Neuronal stem cell (in vitro differentiated cells): ENCODE results near the gene VWA5B1.
A peak's percentile ranks its signal among the peaks of the same experiment; 100 is the strongest.

ENCODE experiments used
- DNase-seq: peaks from one replicate; pipeline ENCODE4 v3.0.0-alpha.2; 2013; ENCODE audit warnings: low spot score
- H2AFZ ChIP-seq: one replicate; pipeline ENCODE4 v1.6.1; 2013; ENCODE audit warnings: mild to moderate bottlenecking, low read length, inconsistent platforms
- H2AK5ac ChIP-seq: 2 replicates; pipeline ENCODE4 v1.6.1; 2013; ENCODE audit warnings: low read depth, mild to moderate bottlenecking, inconsistent platforms, low read length, moderate library complexity, mixed read lengths
- H2BK120ac ChIP-seq: 2 replicates; pipeline ENCODE4 v1.6.1; 2013; ENCODE audit warnings: low read depth, mild to moderate bottlenecking, inconsistent platforms, low read length, moderate library complexity, mixed read lengths
- H2BK12ac ChIP-seq: one replicate; pipeline ENCODE4 v1.6.1; 2013; ENCODE audit warnings: low read length, inconsistent platforms
- H2BK15ac ChIP-seq: 2 replicates; pipeline ENCODE4 v1.6.1; 2013; ENCODE audit warnings: mild to moderate bottlenecking, low read length, inconsistent platforms, mixed read lengths
- H2BK5ac ChIP-seq: one replicate; pipeline ENCODE4 v1.6.1; 2013; ENCODE audit warnings: inconsistent platforms, mild to moderate bottlenecking, low read length, moderate library complexity
- H3K14ac ChIP-seq: one replicate; pipeline ENCODE4 v1.6.1; 2013; ENCODE audit warnings: low read length, inconsistent platforms
- H3K18ac ChIP-seq: 2 replicates; pipeline ENCODE4 v1.6.1; 2013; ENCODE audit warnings: low read length, inconsistent platforms
- H3K23ac ChIP-seq: 2 replicates; pipeline ENCODE4 v1.6.1; 2013; ENCODE audit warnings: low read depth, mild to moderate bottlenecking, mixed read lengths, low read length, inconsistent platforms; ENCODE audit not compliant: poor library complexity
- H3K27ac ChIP-seq: replicated peaks from 3 replicates; pipeline ENCODE4 v1.5.1; 2013; ENCODE audit warnings: low read length, inconsistent platforms
- H3K27me3 ChIP-seq, 3 experiments: 2 replicates each; pipeline ENCODE4 v1.6.1; 2013; ENCODE audit warnings: low read length in 3 of 3, mild to moderate bottlenecking in 2 of 3, inconsistent platforms in 1 of 3, low read depth in 1 of 3, mixed read lengths in 1 of 3, moderate library complexity in 1 of 3; ENCODE audit not compliant: control insufficient read depth in 3 of 3, insufficient read depth in 3 of 3
- H3K36me3 ChIP-seq, 2 donors: replicated peaks in 1 of 2; 2 replicates each; pipeline ENCODE4 v1.6.1; 2013; ENCODE audit warnings: low read length in 2 of 2; ENCODE audit not compliant: control insufficient read depth in 2 of 2, insufficient read depth in 2 of 2
- H3K4ac ChIP-seq: 2 replicates; pipeline ENCODE4 v1.6.1; 2013; ENCODE audit warnings: inconsistent platforms, mild to moderate bottlenecking, low read length, moderate library complexity
- H3K4me1 ChIP-seq, 2 donors: 1 replicate in 1 of 2; 2 replicates in 1 of 2; pipeline ENCODE4 v1.6.1; 2013; ENCODE audit warnings: low read length in 2 of 2, low read depth in 1 of 2; ENCODE audit not compliant: control insufficient read depth in 2 of 2, insufficient read depth in 1 of 2
- H3K4me2 ChIP-seq: one replicate; pipeline ENCODE4 v1.6.1; 2013; ENCODE audit warnings: mild to moderate bottlenecking, low read length, inconsistent platforms; ENCODE audit not compliant: insufficient read depth, poor library complexity, severe bottlenecking
- H3K4me3 ChIP-seq, 2 donors: 2 replicates each; pipeline ENCODE4 v1.5.1; 2013; ENCODE audit warnings: low read length in 2 of 2, mild to moderate bottlenecking in 2 of 2, inconsistent platforms in 1 of 2, moderate library complexity in 1 of 2
- H3K79me1 ChIP-seq: one replicate; pipeline ENCODE4 v1.6.1; 2013; ENCODE audit warnings: low read depth, mild to moderate bottlenecking, inconsistent platforms, low read length, moderate library complexity
- H3K9ac ChIP-seq: one replicate; pipeline ENCODE4 v1.6.1; 2013; ENCODE audit warnings: mild to moderate bottlenecking, low read depth, low read length, inconsistent platforms; ENCODE audit not compliant: poor library complexity
- H3K9me3 ChIP-seq, 2 donors: replicated peaks in 1 of 2; 2 replicates each; pipeline versions ENCODE3 to v1.6.1; 2013; ENCODE audit warnings: low read length in 2 of 2, mild to moderate bottlenecking in 2 of 2, inconsistent platforms in 1 of 2, low read depth in 1 of 2, mixed read lengths in 1 of 2, moderate library complexity in 1 of 2; ENCODE audit not compliant: control insufficient read depth in 2 of 2, insufficient read depth in 1 of 2
- H4K8ac ChIP-seq: one replicate; pipeline ENCODE4 v1.6.1; 2013; ENCODE audit warnings: low read depth, mild to moderate bottlenecking, inconsistent platforms, low read length, moderate library complexity
- H4K91ac ChIP-seq: one replicate; pipeline ENCODE4 v1.6.1; 2013; ENCODE audit warnings: low read length, low read depth, mild to moderate bottlenecking, inconsistent platforms; ENCODE audit not compliant: poor library complexity
- WGBS, 2 donors: extraction: QIAGEN DNeasy Blood & Tissue Kit; methylation state at CpG; one replicate each; pipeline ENCODE4 v1.1.7; 2013; ENCODE audit warnings: missing lambda C conversion rate in 2 of 2, mixed read lengths in 1 of 2; ENCODE audit not compliant: insufficient read length in 2 of 2, insufficient replicate concordance in 1 of 2; ENCODE audit errors: extremely low coverage in 2 of 2; 5-methylcytosine and 5-hydroxymethylcytosine counted together

Gene VWA5B1

GRCh38 chr1:20276485-20277159 is 14.1 kb upstream of the VWA5B1 start:
- H3K4me1 ChIP-seq = peaks cover 0 to 22% of the 10 kb centered on the region in 2 donors
- no CpG with 5 or more reads among the region's 12 CpGs for WGBS, 2 donors

GRCh38 chr1:20278692-20279130 is 12.0 kb upstream of the VWA5B1 start:
- Histone ChIP-seq H3K9me3 (no peaks in the 10 kb centered on the region), H2BK15ac (no peak overlapping the region), H3K27me3 (peaks cover 0 to 9% (median 0%) of the 10 kb centered on the region in 3 experiments), H2BK120ac (no peak overlapping the region), H3K4me2 (no peak overlapping the region), H3K18ac (peak overlapping the region; percentile 11), H2BK5ac (no peak overlapping the region), H3K79me1 (no peaks in the 10 kb centered on the region), H3K36me3 (no peaks in the 10 kb centered on the region), H3K4me1 (peaks cover 0 to 26% of the 10 kb centered on the region in 2 donors), H3K4ac (no peak overlapping the region), H3K14ac (no peak overlapping the region), H2BK12ac (no peak overlapping the region), H3K27ac (peak overlapping the region; percentile 44), H3K9ac (no peak overlapping the region), H3K4me3 (no peak overlapping the region), H4K91ac (no peak overlapping the region), H2AFZ (no peak overlapping the region), H4K8ac (no peak overlapping the region), H2AK5ac (no peak overlapping the region), H3K23ac (no peak overlapping the region)
- no CpG with 5 or more reads among the region's 4 CpGs for WGBS, 2 donors
- peak; percentile 36 for DNase-seq

More at GRCh38 chr1:20276485-20277159, 14.1 kb upstream of the VWA5B1 start:
- no peak overlapping the region for H3K4me2 ChIP-seq
- no peak overlapping the region for H3K14ac ChIP-seq
- H3K18ac ChIP-seq = peak overlapping the region; percentile 7
- no peaks in the 10 kb centered on the region for H3K36me3 ChIP-seq
- H3K79me1 ChIP-seq = no peaks in the 10 kb centered on the region
- DNase-seq = no peak
- H4K91ac ChIP-seq = no peak overlapping the region
- peak overlapping the region; percentile 59 for H2BK12ac ChIP-seq
- H3K4me3 ChIP-seq = peak overlapping the region in 1 of 2 donors; percentile 8
- H3K23ac ChIP-seq = no peak overlapping the region
- H2BK120ac ChIP-seq = no peak overlapping the region
- H3K27ac ChIP-seq = no peak overlapping the region
- no peak overlapping the region for H2BK5ac ChIP-seq
- no peak overlapping the region for H2AK5ac ChIP-seq
- no peak overlapping the region for H3K4ac ChIP-seq
- H3K9me3 ChIP-seq = no peaks in the 10 kb centered on the region
- H4K8ac ChIP-seq = no peak overlapping the region
- H3K27me3 ChIP-seq = peaks cover 0 to 5% (median 0%) of the 10 kb centered on the region in 3 experiments
- H3K9ac ChIP-seq = no peak overlapping the region
- H2BK15ac ChIP-seq = peak overlapping the region; percentile 23
- no peak overlapping the region for H2AFZ ChIP-seq

- Histone ChIP-seq H3K9ac (no peak overlapping the region), H3K23ac (no peak overlapping the region), H3K27ac (no peak overlapping the region), H4K8ac (no peak overlapping the region), H3K4me1 (peaks cover 0 to 26% of the 10 kb centered on the region in 2 donors), H2BK15ac (no peak overlapping the region), H4K91ac (no peak overlapping the region), H3K36me3 (no peaks in the 10 kb centered on the region), H3K4ac (no peak overlapping the region), H2AK5ac (no peak overlapping the region), H2BK5ac (no peak overlapping the region), H3K4me2 (no peak overlapping the region), H3K18ac (no peak overlapping the region), H2BK120ac (no peak overlapping the region), H3K9me3 (no peaks in the 10 kb centered on the region), H3K4me3 (no peak overlapping the region), H2AFZ (no peak overlapping the region), H3K79me1 (no peaks in the 10 kb centered on the region), H3K27me3 (peaks cover 0 to 9% (median 0%) of the 10 kb centered on the region in 3 experiments), H2BK12ac (no peak overlapping the region), H3K14ac (no peak overlapping the region)
- no peak for DNase-seq
- no CpG with 5 or more reads among the region's 7 CpGs for WGBS, 2 donors
These were observed 11.2 kb upstream of the VWA5B1 start for GRCh38 chr1:20279509-20279908.

GRCh38 chr1:20280341-20280740 is 10.3 kb upstream of the VWA5B1 start:
- no peaks in the 10 kb centered on the region for H3K9me3 ChIP-seq
- no peak overlapping the region for H2BK120ac ChIP-seq
- H2AFZ ChIP-seq = no peak overlapping the region
- DNase-seq = no peak
- no peak overlapping the region for H3K23ac ChIP-seq
- H2BK12ac ChIP-seq = no peak overlapping the region
- no peak overlapping the region for H3K27ac ChIP-seq
- no peak overlapping the region for H4K91ac ChIP-seq
- peaks cover 0 to 26% of the 10 kb centered on the region in 2 donors for H3K4me1 ChIP-seq
- no peak overlapping the region for H4K8ac ChIP-seq
- no peak overlapping the region for H3K4me2 ChIP-seq
- no peak overlapping the region for H3K18ac ChIP-seq
- no peak overlapping the region for H3K9ac ChIP-seq
- no peak overlapping the region for H2AK5ac ChIP-seq
- H3K27me3 ChIP-seq = peaks cover 0 to 9% (median 0%) of the 10 kb centered on the region in 3 experiments
- H3K4ac ChIP-seq = no peak overlapping the region
- no CpG with 5 or more reads among the region's 1 CpG for WGBS, 2 donors
- H2BK5ac ChIP-seq = no peak overlapping the region
- H3K79me1 ChIP-seq = no peaks in the 10 kb centered on the region
- H3K36me3 ChIP-seq = no peaks in the 10 kb centered on the region
- no peak overlapping the region for H3K4me3 ChIP-seq
- no peak overlapping the region for H2BK15ac ChIP-seq
- no peak overlapping the region for H3K14ac ChIP-seq
